A549 (cell line): ENCODE results near the gene CARNS1.

Experiments
- CTCF ChIP-seq: fragments of >200 bp; sonication (Bioruptor Twin); formaldehyde crosslinking; IDR thresholded peaks from 3 replicates; pipeline ENCODE4 v1.5.1; 2016
- HMGXB4 ChIP-seq: fragments of 250-450 bp; sonication (Bioruptor Pico); IDR thresholded peaks from 2 replicates; pipeline ENCODE4 v1.5.0; 2021; ENCODE audit warnings: mild to moderate bottlenecking, moderate library complexity, borderline replicate concordance
- JUN ChIP-seq, 2 experiments: fragments of >200 bp; sonication (Bioruptor Twin); formaldehyde crosslinking; IDR thresholded peaks; 2 replicates in 1 of 2; 3 replicates in 1 of 2; pipeline ENCODE4 v1.6.1; 2016 to 2017
- POLR2A ChIP-seq: IDR thresholded peaks from 2 replicates; pipeline ENCODE4 v1.6.1; 2012; ENCODE audit warnings: mild to moderate bottlenecking, low read length
- REST ChIP-seq: fragments of 200-600 bp; sonication (generic); IDR thresholded peaks from 2 replicates; pipeline ENCODE4 v1.6.1; 2016; ENCODE audit warnings: antibody characterized with exemption, mild to moderate bottlenecking, moderate library complexity

- TF ChIP-seq HMGXB4 (no peak), JUN (IDR thresholded peaks at IDR 0.05) (no peak), POLR2A (no peak), REST (no peak), CTCF (no peak)
Observed at GRCh38 chr11:67387069-67387468, 28.4 kb upstream of the CARNS1 start.
